Natural killer cell treated with Interleukin-12 subunit alpha and Interleukin-12 subunit beta and Interleukin-15 and Interleukin-18, amount 100 ng/mL, for 72 hours (primary cell): ENCODE measurements around the gene SYT2. TPM values are rescaled to one million over a fixed set of nuclear protein-coding genes. Genes with fewer than 3 reads are reported as not detected.
"Not testable (repeated sequence)": the region's sequence is repeated elsewhere in the genome, so short reads cannot be mapped to it uniquely, and the experiment has no call there.

Experiments
- ATAC-seq, 2 donors: fragments of 150-1000 bp; cut with Tn5 transposase in 1 of 2; sonication (Bioruptor Pico), chemical (Tn5 transposase) in 1 of 2; 2 replicates each; pipeline ENCODE4 v1.10.0; 2021
- DNase-seq: peaks from one replicate; pipeline ENCODE4 v3.0.0; 2022; ENCODE audit warnings: low spot score
- H3K27ac Mint-ChIP-seq, 2 donors: 1 replicate in 1 of 2; 2 replicates in 1 of 2; pipeline ENCODE4 v1.8.0; 2022; ENCODE audit warnings: mixed read lengths in 2 of 2, mild to moderate bottlenecking in 1 of 2, moderate library complexity in 1 of 2
- H3K27me3 Mint-ChIP-seq, 2 donors: 1 replicate in 1 of 2; 2 replicates in 1 of 2; pipeline ENCODE4 v1.8.0; 2022; ENCODE audit warnings: mixed read lengths in 2 of 2
- H3K36me3 Mint-ChIP-seq: one replicate; pipeline ENCODE4 v1.8.0; 2022; ENCODE audit warnings: mixed read lengths
- H3K4me1 Mint-ChIP-seq, 2 donors: 1 replicate in 1 of 2; 2 replicates in 1 of 2; pipeline ENCODE4 v1.8.0; 2022; ENCODE audit warnings: low read depth in 2 of 2, mixed read lengths in 2 of 2, mild to moderate bottlenecking in 1 of 2
- H3K4me3 Mint-ChIP-seq: one replicate; pipeline ENCODE4 v1.8.0; 2022; ENCODE audit warnings: mixed read lengths
- H3K9me3 Mint-ChIP-seq: 2 replicates; pipeline ENCODE4 v1.8.0; 2022; ENCODE audit warnings: mixed read lengths
- total RNA-seq, 2 donors: library from RNA; stranded (reverse); gene quantifications; one replicate each; pipeline ENCODE4 v1.2.3, GENCODE V29; 2022

SYT2 gene
- total RNA-seq, 2 donors from 2014 or later: not detected

- H3K4me1 Mint-ChIP-seq: peaks cover 16 to 21% of the 10 kb centered on the region in 2 donors
- DNase-seq, H3K9me3 Mint-ChIP-seq, H3K27ac Mint-ChIP-seq, H3K27me3 Mint-ChIP-seq, ATAC-seq, H3K4me3 Mint-ChIP-seq, H3K36me3 Mint-ChIP-seq: not testable (repeated sequence)
Measured at GRCh38 chr1:202544766-202545449, 165.3 kb downstream of the SYT2 start.

GRCh38 chr1:202543537-202543936 lies 166.7 kb downstream of the SYT2 start:
- H3K27ac Mint-ChIP-seq, H3K27me3 Mint-ChIP-seq, H3K4me3 Mint-ChIP-seq, H3K36me3 Mint-ChIP-seq, DNase-seq, H3K9me3 Mint-ChIP-seq, ATAC-seq: not testable (repeated sequence)
- peaks cover 16 to 21% of the 10 kb centered on the region in 2 donors for H3K4me1 Mint-ChIP-seq

GRCh38 chr1:202542415-202542814 lies 167.8 kb downstream of the SYT2 start:
- not testable (repeated sequence) for H3K36me3 Mint-ChIP-seq, ATAC-seq, H3K27ac Mint-ChIP-seq, DNase-seq, H3K27me3 Mint-ChIP-seq, H3K9me3 Mint-ChIP-seq, H3K4me3 Mint-ChIP-seq
- peaks cover 16 to 21% of the 10 kb centered on the region in 2 donors for H3K4me1 Mint-ChIP-seq

GRCh38 chr1:202540858-202541257 lies 169.4 kb downstream of the SYT2 start:
- H3K9me3 Mint-ChIP-seq, DNase-seq, H3K27ac Mint-ChIP-seq, H3K27me3 Mint-ChIP-seq, H3K4me1 Mint-ChIP-seq, H3K36me3 Mint-ChIP-seq, H3K4me3 Mint-ChIP-seq, ATAC-seq: not testable (repeated sequence)

Other genes with a start within 250 kb of the SYT2 start
- 100 to 1,000 TPM in 1 of 2 donors, 10 to 100 TPM in 1; 92.2 to 150 TPM for gene KDM5B, start 98.0 kb upstream of the SYT2 start, total RNA-seq
- gene PCAT6, start 100.5 kb upstream of the SYT2 start, total RNA-seq: 1 to 10 TPM; 1.0 to 1.4 TPM
- gene RABIF, start 178.7 kb upstream of the SYT2 start, total RNA-seq: 10 to 100 TPM; 16.1 to 18.5 TPM
- 10 to 100 TPM; 25.1 to 43.1 TPM for gene KLHL12, start 216.8 kb upstream of the SYT2 start, total RNA-seq
- 10 to 100 TPM; 83.3 to 92.5 TPM for gene ADIPOR1, start 247.9 kb upstream of the SYT2 start, total RNA-seq